Measurements from ENCODE around the gene C16orf74.

Gene C16orf74

GRCh38 chr16:85659805-85660511 lies 90.9 kb downstream of the C16orf74 start:
- no peaks in the 10 kb centered on the region for H3K4me1 ChIP-seq (ENCODE audit: control insufficient read depth, insufficient read depth, low read length)
- H3K4me3 ChIP-seq (ENCODE audit: low read depth, low read length), result no peak overlapping the region
- no peak overlapping the region for H3K9ac ChIP-seq (ENCODE audit: low read depth, low read length)
- H3K27ac ChIP-seq (ENCODE audit: low read depth, low read length), result no peak overlapping the region
- peaks cover 97% of the 10 kb centered on the region for H3K36me3 ChIP-seq (ENCODE audit: control insufficient read depth, insufficient read depth, low read length)
- no peaks in the 10 kb centered on the region for H3K27me3 ChIP-seq (ENCODE audit: control insufficient read depth, insufficient read depth, low read length)
- H3K9me3 ChIP-seq (ENCODE audit: control insufficient read depth, insufficient read depth, low read length), result no peaks in the 10 kb centered on the region

- Histone ChIP-seq H3K36me3 (ENCODE audit: control insufficient read depth, insufficient read depth, low read length) (peaks cover 96% of the 10 kb centered on the region), H3K9ac (ENCODE audit: low read depth, low read length) (no peak overlapping the region)
Measured at GRCh38 chr16:85659336-85659735, 91.6 kb downstream of the C16orf74 start.

GRCh38 chr16:85658504-85659326 lies 92.2 kb downstream of the C16orf74 start:
- Histone ChIP-seq H3K4me3 (ENCODE audit: low read depth, low read length) (no peak overlapping the region), H3K27me3 (ENCODE audit: control insufficient read depth, insufficient read depth, low read length) (no peaks in the 10 kb centered on the region), H3K9ac (ENCODE audit: low read depth, low read length) (no peak overlapping the region), H3K27ac (ENCODE audit: low read depth, low read length) (no peak overlapping the region), H3K36me3 (ENCODE audit: control insufficient read depth, insufficient read depth, low read length) (peaks cover 96% of the 10 kb centered on the region), H3K9me3 (ENCODE audit: control insufficient read depth, insufficient read depth, low read length) (no peaks in the 10 kb centered on the region), H3K4me1 (ENCODE audit: control insufficient read depth, insufficient read depth, low read length) (no peaks in the 10 kb centered on the region)

More at GRCh38 chr16:85659336-85659735, 91.6 kb downstream of the C16orf74 start:
- H3K4me1 ChIP-seq (ENCODE audit: control insufficient read depth, insufficient read depth, low read length), result no peaks in the 10 kb centered on the region
- H3K4me3 ChIP-seq (ENCODE audit: low read depth, low read length), result no peak overlapping the region
- H3K27me3 ChIP-seq (ENCODE audit: control insufficient read depth, insufficient read depth, low read length), result no peaks in the 10 kb centered on the region
- no peak overlapping the region for H3K27ac ChIP-seq (ENCODE audit: low read depth, low read length)
- no peaks in the 10 kb centered on the region for H3K9me3 ChIP-seq (ENCODE audit: control insufficient read depth, insufficient read depth, low read length)

- Histone ChIP-seq H3K36me3 (ENCODE audit: control insufficient read depth, insufficient read depth, low read length) (peaks cover 94% of the 10 kb centered on the region), H3K4me1 (ENCODE audit: control insufficient read depth, insufficient read depth, low read length) (no peaks in the 10 kb centered on the region), H3K9ac (ENCODE audit: low read depth, low read length) (no peak overlapping the region), H3K27me3 (ENCODE audit: control insufficient read depth, insufficient read depth, low read length) (no peaks in the 10 kb centered on the region), H3K4me3 (ENCODE audit: low read depth, low read length) (no peak overlapping the region), H3K27ac (ENCODE audit: low read depth, low read length) (no peak overlapping the region), H3K9me3 (ENCODE audit: control insufficient read depth, insufficient read depth, low read length) (no peaks in the 10 kb centered on the region)
Measured at GRCh38 chr16:85657996-85658395, 92.9 kb downstream of the C16orf74 start.
